Endothelial cell of umbilical vein (primary cell): ENCODE results near the gene TMEM54.

ENCODE experiments used
- EZH2 ChIP-seq: IDR thresholded peaks from 2 replicates; pipeline ENCODE4 v1.6.1; 2012; ENCODE audit warnings: borderline replicate concordance, low read depth, mild to moderate bottlenecking, moderate library complexity, low read length, inconsistent platforms; ENCODE audit not compliant: severe bottlenecking
- FOS ChIP-seq: IDR thresholded peaks from 2 replicates; pipeline ENCODE4 v1.6.1; 2011; ENCODE audit warnings: mild to moderate bottlenecking, low read length, moderate library complexity, borderline replicate concordance; ENCODE audit not compliant: insufficient read depth
- POLR2A ChIP-seq: IDR thresholded peaks from 2 replicates; pipeline ENCODE4 v1.6.1; 2012; ENCODE audit warnings: low read depth, mild to moderate bottlenecking, control low read depth, low read length
- POLR2AphosphoS5 ChIP-seq: IDR thresholded peaks from 2 replicates; pipeline ENCODE4 v1.6.1; 2012; ENCODE audit warnings: low read depth, mild to moderate bottlenecking, control low read depth, low read length, moderate library complexity; ENCODE audit not compliant: insufficient read depth
- TF ChIP-seq, protein P1 (sequence below), 2 donors: IDR thresholded peaks; 1 replicate in 1 of 2; 2 replicates in 1 of 2; pipeline ENCODE4 v1.5.1; 2011; ENCODE audit warnings: low read length in 2 of 2, mild to moderate bottlenecking in 2 of 2, moderate library complexity in 2 of 2, control low read depth in 1 of 2, inconsistent platforms in 1 of 2, low read depth in 1 of 2; ENCODE audit not compliant: insufficient read depth in 1 of 2; ENCODE audit errors: extremely low read depth in 1 of 2

DNA sequence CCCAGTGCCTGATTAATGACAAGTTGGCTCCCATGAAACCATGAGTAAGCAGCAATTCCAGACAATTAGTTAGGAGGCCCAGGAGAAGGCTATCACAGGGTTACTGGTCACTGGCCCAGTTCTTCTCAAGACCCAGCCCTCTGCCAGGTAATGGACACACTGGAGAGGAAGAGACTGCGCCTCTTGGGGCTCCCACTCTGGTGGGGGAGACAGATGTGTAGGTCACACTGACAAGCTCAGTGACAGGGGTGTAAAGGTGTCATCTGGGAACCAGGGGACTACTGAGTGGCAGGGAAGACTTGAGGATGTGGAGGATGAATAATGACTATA lies 10.0 kb downstream of the TMEM54 start:
- TF ChIP-seq, protein P1, sequence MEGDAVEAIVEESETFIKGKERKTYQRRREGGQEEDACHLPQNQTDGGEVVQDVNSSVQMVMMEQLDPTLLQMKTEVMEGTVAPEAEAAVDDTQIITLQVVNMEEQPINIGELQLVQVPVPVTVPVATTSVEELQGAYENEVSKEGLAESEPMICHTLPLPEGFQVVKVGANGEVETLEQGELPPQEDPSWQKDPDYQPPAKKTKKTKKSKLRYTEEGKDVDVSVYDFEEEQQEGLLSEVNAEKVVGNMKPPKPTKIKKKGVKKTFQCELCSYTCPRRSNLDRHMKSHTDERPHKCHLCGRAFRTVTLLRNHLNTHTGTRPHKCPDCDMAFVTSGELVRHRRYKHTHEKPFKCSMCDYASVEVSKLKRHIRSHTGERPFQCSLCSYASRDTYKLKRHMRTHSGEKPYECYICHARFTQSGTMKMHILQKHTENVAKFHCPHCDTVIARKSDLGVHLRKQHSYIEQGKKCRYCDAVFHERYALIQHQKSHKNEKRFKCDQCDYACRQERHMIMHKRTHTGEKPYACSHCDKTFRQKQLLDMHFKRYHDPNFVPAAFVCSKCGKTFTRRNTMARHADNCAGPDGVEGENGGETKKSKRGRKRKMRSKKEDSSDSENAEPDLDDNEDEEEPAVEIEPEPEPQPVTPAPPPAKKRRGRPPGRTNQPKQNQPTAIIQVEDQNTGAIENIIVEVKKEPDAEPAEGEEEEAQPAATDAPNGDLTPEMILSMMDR (IDR thresholded peaks at IDR 0.05; ENCODE audit: extremely low read depth in 1 of 2, insufficient read depth in 1 of 2, low read depth in 1 of 2, low read length in 2 of 2) = no peak
- TF ChIP-seq POLR2A (no peak), POLR2AphosphoS5 (no peak), FOS (no peak), EZH2 (no peak)
